Central memory CD8-positive, alpha-beta T cell (primary cell): Measurements from ENCODE around the gene BLMH.

Experiments used
- ATAC-seq: fragments of 150-1000 bp; cut with Tn5 transposase; replicated peaks from 2 replicates; pipeline ENCODE4 v1.10.0; 2022; ENCODE audit warnings: mild to moderate bottlenecking, moderate FRiP score, moderate number of reproducible peaks; ENCODE audit not compliant: poor library complexity, severe bottlenecking; ENCODE audit errors: extremely low read depth
- DNase-seq, 2 donors: peaks; one replicate each; pipeline ENCODE4 v3.0.0; 2021; ENCODE audit warnings: low spot score in 2 of 2
- H3K27ac Mint-ChIP-seq: one replicate; pipeline ENCODE4 v1.8.0; 2022; ENCODE audit warnings: low read depth, mild to moderate bottlenecking, moderate library complexity, mixed read lengths
- H3K27me3 Mint-ChIP-seq: one replicate; pipeline ENCODE4 v1.8.0; 2022; ENCODE audit warnings: mixed read lengths
- H3K36me3 Mint-ChIP-seq: one replicate; pipeline ENCODE4 v1.8.0; 2022; ENCODE audit warnings: mild to moderate bottlenecking, moderate library complexity, mixed read lengths; ENCODE audit not compliant: insufficient read depth
- H3K4me1 Mint-ChIP-seq: one replicate; pipeline ENCODE4 v1.8.0; 2022; ENCODE audit warnings: mixed read lengths
- H3K4me3 Mint-ChIP-seq: one replicate; pipeline ENCODE4 v1.8.0; 2022; ENCODE audit warnings: mild to moderate bottlenecking, moderate library complexity, mixed read lengths
- H3K9me3 Mint-ChIP-seq: one replicate; pipeline ENCODE4 v1.8.0; 2022; ENCODE audit warnings: mixed read lengths

BLMH gene

GRCh38 chr17:30239089-30239462 lies 52.7 kb downstream of the BLMH start:
- H3K27me3 Mint-ChIP-seq, result peaks cover 51% of the 10 kb centered on the region

DNA sequence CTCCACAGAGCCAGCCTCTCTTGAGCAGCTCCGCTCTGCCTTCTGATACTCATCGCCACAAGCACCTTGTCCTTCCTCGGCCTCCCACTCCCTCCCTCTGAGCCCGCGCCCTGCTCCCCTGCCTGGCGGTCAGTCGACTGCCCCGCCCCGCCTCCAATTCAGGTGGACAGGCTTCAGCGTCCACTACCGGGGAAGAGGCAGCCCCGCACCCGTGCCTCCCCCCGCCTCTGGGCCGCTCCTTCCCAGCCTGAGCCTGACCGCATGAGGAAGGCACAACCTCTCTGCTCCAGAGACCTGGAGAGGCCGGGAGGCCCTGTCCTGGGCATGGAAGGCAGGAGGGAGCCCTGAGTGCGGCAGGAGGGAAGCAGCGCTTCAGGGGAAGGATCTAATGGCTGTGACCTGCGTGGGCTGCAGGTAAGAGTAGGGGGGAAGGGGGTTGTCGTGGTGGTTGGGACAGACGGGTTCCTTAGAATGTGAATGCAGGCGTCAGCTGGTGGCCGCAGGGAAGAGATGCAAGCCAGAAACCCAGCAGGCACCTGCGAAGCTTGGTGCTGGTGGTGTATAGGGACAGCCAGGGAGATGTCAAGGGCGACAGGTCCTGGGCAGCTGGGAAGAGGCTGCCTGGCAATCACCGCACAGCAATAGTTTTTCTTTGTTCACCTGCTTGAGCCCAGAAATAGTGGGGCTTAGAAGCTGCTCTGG lies 53.2 kb downstream of the BLMH start:
- H3K9me3 Mint-ChIP-seq, result no peaks in the 10 kb centered on the region
- no peak for ATAC-seq
- no peak overlapping the region for H3K27ac Mint-ChIP-seq
- no peaks in the 10 kb centered on the region for H3K36me3 Mint-ChIP-seq
- DNase-seq, result no peak
- H3K27me3 Mint-ChIP-seq, result peaks cover 57% of the 10 kb centered on the region
- peaks cover 6% of the 10 kb centered on the region for H3K4me1 Mint-ChIP-seq
- no peak overlapping the region for H3K4me3 Mint-ChIP-seq

More at GRCh38 chr17:30239089-30239462, 52.7 kb downstream of the BLMH start:
- H3K9me3 Mint-ChIP-seq, result no peaks in the 10 kb centered on the region
- H3K4me3 Mint-ChIP-seq, result no peak overlapping the region
- H3K4me1 Mint-ChIP-seq, result peaks cover 6% of the 10 kb centered on the region
- no peaks in the 10 kb centered on the region for H3K36me3 Mint-ChIP-seq
- no peak for ATAC-seq
- no peak overlapping the region for H3K27ac Mint-ChIP-seq
- no peak for DNase-seq

- Mint-ChIP-seq H3K4me1 (peaks cover 6% of the 10 kb centered on the region), H3K9me3 (no peaks in the 10 kb centered on the region), H3K27ac (no peak overlapping the region), H3K27me3 (peaks cover 62% of the 10 kb centered on the region), H3K36me3 (no peaks in the 10 kb centered on the region), H3K4me3 (no peak overlapping the region)
- DNase-seq, result no peak
- ATAC-seq, result no peak
Observed at GRCh38 chr17:30238003-30238344, 53.8 kb downstream of the BLMH start.

DNA sequence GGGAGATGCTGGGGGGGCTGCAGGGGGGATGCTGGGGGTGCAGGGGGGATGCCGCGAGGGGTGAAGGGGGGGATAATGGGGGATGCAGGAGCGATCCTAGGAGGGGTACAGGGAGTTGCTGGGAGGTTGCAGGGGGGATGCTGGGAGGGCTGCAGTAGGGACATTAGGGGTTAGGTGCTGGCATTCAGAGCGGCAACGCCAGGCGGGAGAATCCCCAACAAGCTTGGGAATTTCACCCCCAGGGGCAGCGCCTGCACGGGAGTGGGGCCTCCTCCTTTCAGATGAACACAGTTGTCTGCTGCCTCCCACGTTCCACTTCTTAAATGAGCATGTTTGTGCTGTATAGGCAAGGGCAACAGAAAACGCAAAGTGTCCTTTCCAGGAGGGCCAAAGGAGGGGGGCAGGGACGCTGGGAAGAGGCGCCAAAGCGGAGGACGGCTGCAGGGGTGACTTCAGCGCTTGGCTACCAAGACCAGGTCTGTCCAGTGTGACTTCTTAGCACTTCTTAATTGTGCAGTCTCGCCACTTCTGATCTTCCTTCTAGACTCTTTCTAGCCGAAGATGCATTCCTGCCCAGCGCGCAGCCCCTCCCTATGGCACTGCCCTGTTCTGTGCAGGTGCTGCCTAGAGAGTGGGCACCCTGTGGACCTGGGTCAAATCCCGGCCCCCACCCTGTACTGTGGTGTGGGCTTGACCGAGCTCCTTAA lies 54.3 kb downstream of the BLMH start:
- H3K27ac Mint-ChIP-seq, result no peak overlapping the region
- H3K4me3 Mint-ChIP-seq, result no peak overlapping the region
- no peak for ATAC-seq
- no peak for DNase-seq
- peaks cover 6% of the 10 kb centered on the region for H3K4me1 Mint-ChIP-seq
- H3K27me3 Mint-ChIP-seq, result peaks cover 68% of the 10 kb centered on the region
- no peaks in the 10 kb centered on the region for H3K36me3 Mint-ChIP-seq
- H3K9me3 Mint-ChIP-seq, result no peaks in the 10 kb centered on the region

DNA sequence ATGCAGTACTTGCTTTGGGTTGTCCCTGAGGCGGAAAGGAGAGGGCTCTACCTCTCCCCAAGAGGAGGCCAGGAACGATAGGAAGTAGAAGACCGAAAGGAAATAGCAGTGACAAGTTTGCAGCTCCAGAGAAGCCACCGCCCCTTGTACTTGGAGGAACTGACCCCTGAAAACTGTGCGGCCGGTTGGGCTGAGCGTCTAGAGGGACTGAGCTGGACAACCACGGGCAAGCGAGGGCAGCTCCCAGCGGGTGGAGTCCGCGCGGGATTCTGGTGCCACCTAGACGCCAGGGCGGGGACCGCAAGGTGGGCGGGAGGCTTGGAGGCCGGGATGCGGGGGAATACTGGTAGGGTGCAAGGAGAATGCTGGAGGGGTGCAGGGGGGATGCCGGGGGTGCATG lies 55.0 kb downstream of the BLMH start:
- Mint-ChIP-seq H3K36me3 (no peaks in the 10 kb centered on the region), H3K4me3 (peak overlapping the region; percentile 70), H3K4me1 (peaks cover 6% of the 10 kb centered on the region), H3K27me3 (peaks cover 74% of the 10 kb centered on the region), H3K9me3 (no peaks in the 10 kb centered on the region), H3K27ac (no peak overlapping the region)
- DNase-seq, result no peak
- no peak for ATAC-seq

- no peak overlapping the region for H3K27ac Mint-ChIP-seq
- H3K4me1 Mint-ChIP-seq, result peaks cover 6% of the 10 kb centered on the region
- no peaks in the 10 kb centered on the region for H3K36me3 Mint-ChIP-seq
- DNase-seq, result no peak
- peaks cover 78% of the 10 kb centered on the region for H3K27me3 Mint-ChIP-seq
- no peaks in the 10 kb centered on the region for H3K9me3 Mint-ChIP-seq
- H3K4me3 Mint-ChIP-seq, result peak overlapping the region; percentile 70
- no peak for ATAC-seq
Observed at GRCh38 chr17:30236297-30236624, 55.5 kb downstream of the BLMH start.

DNA sequence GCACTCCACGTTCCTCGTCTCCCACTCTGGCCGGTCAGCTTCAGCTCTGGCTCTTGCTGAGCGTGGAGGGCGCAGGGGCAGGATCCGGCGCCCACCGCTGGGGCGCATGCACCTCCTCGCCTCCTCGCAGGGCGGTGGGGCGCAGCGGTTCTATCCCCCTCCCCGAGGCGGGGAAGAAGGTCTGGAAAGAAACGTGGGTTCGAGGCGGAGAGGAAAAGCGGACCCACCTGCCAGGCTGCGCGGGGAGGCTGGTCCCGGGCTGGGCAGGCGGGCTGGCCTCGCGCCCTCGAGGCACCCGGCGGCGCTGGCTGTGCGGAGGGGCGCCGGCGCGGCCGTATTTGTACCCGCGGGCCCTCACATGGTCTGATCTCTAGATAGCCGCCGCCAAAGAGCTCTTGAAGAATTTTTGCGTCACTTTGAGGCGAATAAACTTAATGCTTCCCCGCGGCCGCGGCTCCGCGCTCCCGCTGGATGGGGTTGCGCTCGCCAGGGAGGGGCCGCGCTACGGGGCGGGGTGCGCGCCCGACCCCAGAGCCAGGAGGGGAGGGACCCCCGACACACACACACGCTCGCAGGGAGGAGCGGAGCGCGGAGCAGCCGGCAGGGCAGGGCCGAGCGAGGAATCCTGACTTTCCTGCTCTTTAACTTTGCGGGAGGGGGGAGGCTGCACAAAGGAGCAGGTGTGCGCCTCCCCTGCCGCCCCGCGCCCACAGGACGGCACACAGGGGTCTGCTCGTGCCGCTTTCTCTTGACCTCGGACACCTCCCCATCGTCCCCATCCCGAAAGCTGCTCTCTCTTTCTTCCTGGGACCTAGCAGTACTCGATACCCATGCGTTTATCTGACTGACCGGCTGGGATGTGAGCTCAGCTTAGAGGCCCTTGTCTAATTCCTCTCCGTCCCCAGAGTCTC lies 56.1 kb downstream of the BLMH start, which contains the start of gene SLC6A4:
TSS of gene SLC6A4 (minus strand) at position 312 of the 911 bp plus-strand sequence. CDS start 13,739 bp downstream, outside the sequence.
- peaks cover 6% of the 10 kb centered on the region for H3K4me1 Mint-ChIP-seq
- H3K27ac Mint-ChIP-seq, result no peak within 1 kb of the TSS
- ATAC-seq (no peak), DNase-seq (no peak)
- H3K9me3 Mint-ChIP-seq, result no peaks in the 10 kb centered on the region
- no peaks in the 10 kb centered on the region for H3K36me3 Mint-ChIP-seq
- H3K4me3 Mint-ChIP-seq, result peak within 1 kb of the TSS; percentile 70
- peaks cover 81% of the 10 kb centered on the region for H3K27me3 Mint-ChIP-seq

- H3K4me3 Mint-ChIP-seq, result peak overlapping the region; percentile 70
- no peak for ATAC-seq
- peaks cover 87% of the 10 kb centered on the region for H3K27me3 Mint-ChIP-seq
- H3K4me1 Mint-ChIP-seq, result peaks cover 6% of the 10 kb centered on the region
- DNase-seq, result no peak
- H3K27ac Mint-ChIP-seq, result no peak overlapping the region
- H3K9me3 Mint-ChIP-seq, result no peaks in the 10 kb centered on the region
- H3K36me3 Mint-ChIP-seq, result no peaks in the 10 kb centered on the region
Observed at GRCh38 chr17:30234964-30235363, 56.8 kb downstream of the BLMH start.

DNA sequence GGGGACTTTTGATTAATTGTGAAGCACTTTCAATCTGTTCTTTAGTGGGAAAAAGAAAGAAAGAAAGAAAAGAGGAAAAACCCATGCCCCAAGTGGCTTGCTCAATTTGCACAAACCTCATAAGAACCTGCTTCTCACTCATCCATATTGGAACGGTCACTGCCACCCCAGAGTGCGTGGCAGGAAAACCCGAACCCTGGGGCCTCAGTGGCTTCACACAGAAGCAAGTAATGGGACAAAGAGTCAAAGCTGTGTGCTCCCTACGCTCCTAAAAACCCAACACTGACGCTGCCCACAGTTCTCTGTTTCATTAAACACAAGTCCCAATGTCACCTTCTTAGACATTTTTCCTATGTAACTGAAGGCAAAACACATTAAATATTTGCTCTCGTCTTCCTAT lies 57.4 kb downstream of the BLMH start:
- peaks cover 94% of the 10 kb centered on the region for H3K27me3 Mint-ChIP-seq
- H3K4me1 Mint-ChIP-seq, result peaks cover 6% of the 10 kb centered on the region
- ATAC-seq, result no peak
- no peak overlapping the region for H3K27ac Mint-ChIP-seq
- no peak for DNase-seq
- H3K9me3 Mint-ChIP-seq, result no peaks in the 10 kb centered on the region
- no peaks in the 10 kb centered on the region for H3K36me3 Mint-ChIP-seq
- no peak overlapping the region for H3K4me3 Mint-ChIP-seq

GRCh38 chr17:30232824-30233427 lies 58.8 kb downstream of the BLMH start:
- no peak overlapping the region for H3K4me3 Mint-ChIP-seq
- DNase-seq, result no peak
- peaks cover 6% of the 10 kb centered on the region for H3K4me1 Mint-ChIP-seq
- peaks cover 92% of the 10 kb centered on the region for H3K27me3 Mint-ChIP-seq
- no peak overlapping the region for H3K27ac Mint-ChIP-seq
- no peaks in the 10 kb centered on the region for H3K9me3 Mint-ChIP-seq
- ATAC-seq, result no peak
- no peaks in the 10 kb centered on the region for H3K36me3 Mint-ChIP-seq

DNA sequence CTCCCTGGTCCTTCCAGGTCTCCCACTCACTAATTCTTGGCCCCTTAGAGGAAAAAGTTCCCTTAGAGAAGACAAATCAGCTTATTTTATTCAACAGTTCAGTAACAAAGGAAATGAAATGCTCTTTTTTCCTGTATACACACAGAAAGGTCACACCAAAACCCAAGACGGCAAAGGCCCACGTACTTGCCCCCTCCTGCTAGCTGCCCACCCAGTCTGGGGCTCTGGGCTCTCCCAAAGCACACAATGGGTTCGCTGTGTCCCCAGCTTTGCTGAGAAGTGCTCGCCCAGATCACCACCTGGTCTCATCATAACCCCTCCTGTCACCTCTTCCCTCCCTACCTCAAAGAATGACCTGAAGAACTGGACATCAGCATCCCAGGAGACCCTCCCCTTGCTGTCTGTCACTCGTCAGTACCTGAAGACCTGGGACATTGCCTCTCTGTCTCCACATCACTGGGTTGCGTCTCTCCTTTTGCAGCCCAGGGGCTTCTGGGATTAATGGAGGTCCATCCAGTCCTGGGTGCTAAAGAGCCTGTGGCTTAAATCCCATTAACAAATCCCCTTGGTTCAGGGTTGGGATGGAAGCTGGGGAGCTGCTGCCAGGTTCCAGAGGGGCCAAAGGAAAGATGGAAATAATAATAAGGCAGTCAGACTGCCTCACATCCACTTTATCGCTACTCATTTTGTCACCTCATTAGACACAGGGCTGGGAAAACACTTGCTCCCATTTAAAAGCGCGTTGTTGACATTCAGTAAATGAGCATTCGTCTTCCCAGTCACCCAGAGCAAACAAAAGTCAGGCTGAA lies 59.5 kb downstream of the BLMH start:
- H3K27me3 Mint-ChIP-seq, result peaks cover 85% of the 10 kb centered on the region
- no peak for DNase-seq

More for the DNA sequence above, 59.5 kb downstream of the BLMH start:
- ATAC-seq, result no peak
- Mint-ChIP-seq H3K4me3 (no peak overlapping the region), H3K36me3 (no peaks in the 10 kb centered on the region), H3K27ac (no peak overlapping the region), H3K9me3 (no peaks in the 10 kb centered on the region), H3K4me1 (peaks cover 6% of the 10 kb centered on the region)
